Parathyroid adenoma (tissue), 2 donors: ENCODE measurements around the gene SHISA9.

Experiments
- H2AFZ ChIP-seq: fragments of 300-600 bp; sonication (generic); one replicate; pipeline ENCODE4 v1.7.0; 2017; ENCODE audit warnings: antibody characterized with exemption, mild to moderate bottlenecking
- H3K27ac ChIP-seq: fragments of 300-600 bp; sonication (generic); one replicate; pipeline ENCODE4 v1.7.0; 2017
- H3K27me3 ChIP-seq: fragments of 300-600 bp; sonication (generic); one replicate; pipeline ENCODE4 v1.7.0; 2017; ENCODE audit warnings: low read length; ENCODE audit not compliant: control insufficient read depth, insufficient read depth
- H3K36me3 ChIP-seq: fragments of 300-600 bp; sonication (generic); one replicate; pipeline ENCODE4 v1.7.0; 2017; ENCODE audit warnings: low read length; ENCODE audit not compliant: control insufficient read depth, insufficient read depth
- H3K4me1 ChIP-seq: fragments of 300-600 bp; sonication (generic); one replicate; pipeline ENCODE4 v1.7.0; 2017; ENCODE audit warnings: control low read depth
- H3K4me2 ChIP-seq: fragments of 300-600 bp; sonication (generic); one replicate; pipeline ENCODE4 v1.7.0; 2017; ENCODE audit warnings: low read length
- H3K4me3 ChIP-seq: fragments of 300-600 bp; sonication (generic); one replicate; pipeline ENCODE4 v1.7.0; 2017; ENCODE audit warnings: low read depth, low read length
- H3K79me2 ChIP-seq: fragments of 300-600 bp; sonication (generic); one replicate; pipeline ENCODE4 v1.7.0; 2017; ENCODE audit warnings: control low read depth
- H3K9ac ChIP-seq: fragments of 300-600 bp; sonication (generic); one replicate; pipeline ENCODE4 v1.7.0; 2017; ENCODE audit warnings: mild to moderate bottlenecking
- H3K9me3 ChIP-seq: fragments of 300-600 bp; sonication (generic); one replicate; pipeline ENCODE4 v1.7.0; 2017; ENCODE audit warnings: low read length; ENCODE audit not compliant: control insufficient read depth
- CTCF ChIP-seq: fragments of 300-600 bp; sonication (generic); IDR thresholded peaks from one replicate; pipeline ENCODE4 v1.7.0; 2017; ENCODE audit warnings: antibody characterized with exemption, mild to moderate bottlenecking
- donor health status: primary hyperparathyroidism.

SHISA9 gene

GRCh38 chr16:12871784-12872183 is 29.6 kb upstream of the SHISA9 start:
- no peak for TF ChIP-seq CTCF
- H3K4me2 ChIP-seq: no peak overlapping the region
- H2AFZ ChIP-seq: no peak overlapping the region
- H3K9ac ChIP-seq: no peak overlapping the region
- H3K4me1 ChIP-seq: peaks cover 9% of the 10 kb centered on the region
- H3K9me3 ChIP-seq: no peaks in the 10 kb centered on the region
- H3K27me3 ChIP-seq: no peaks in the 10 kb centered on the region
- no peak overlapping the region for H3K27ac ChIP-seq
- no peak overlapping the region for H3K4me3 ChIP-seq
- H3K36me3 ChIP-seq: no peaks in the 10 kb centered on the region
- no peaks in the 10 kb centered on the region for H3K79me2 ChIP-seq

GRCh38 chr16:12874186-12874585 is 27.2 kb upstream of the SHISA9 start:
- no peaks in the 10 kb centered on the region for H3K4me1 ChIP-seq
- H3K27ac ChIP-seq: no peak overlapping the region
- no peak overlapping the region for H3K4me2 ChIP-seq
- no peaks in the 10 kb centered on the region for H3K36me3 ChIP-seq
- no peak overlapping the region for H2AFZ ChIP-seq
- no peak for TF ChIP-seq CTCF
- no peaks in the 10 kb centered on the region for H3K79me2 ChIP-seq
- H3K27me3 ChIP-seq: no peaks in the 10 kb centered on the region
- no peak overlapping the region for H3K9ac ChIP-seq
- H3K4me3 ChIP-seq: no peak overlapping the region
- H3K9me3 ChIP-seq: no peaks in the 10 kb centered on the region

GRCh38 chr16:12876778-12877177 is 24.6 kb upstream of the SHISA9 start:
- Histone ChIP-seq H3K4me2 (no peak overlapping the region), H2AFZ (no peak overlapping the region), H3K27ac (no peak overlapping the region)

GRCh38 chr16:12878973-12879372 is 22.4 kb upstream of the SHISA9 start:
- Histone ChIP-seq H3K4me2 (no peak overlapping the region), H3K9ac (no peak overlapping the region), H3K4me3 (no peak overlapping the region), H3K27ac (no peak overlapping the region), H3K79me2 (no peaks in the 10 kb centered on the region), H3K36me3 (no peaks in the 10 kb centered on the region), H3K4me1 (no peaks in the 10 kb centered on the region), H2AFZ (no peak overlapping the region), H3K27me3 (no peaks in the 10 kb centered on the region), H3K9me3 (no peaks in the 10 kb centered on the region)
- no peak for TF ChIP-seq CTCF

More at GRCh38 chr16:12876778-12877177, 24.6 kb upstream of the SHISA9 start:
- Histone ChIP-seq H3K9ac (no peak overlapping the region), H3K36me3 (no peaks in the 10 kb centered on the region), H3K4me1 (no peaks in the 10 kb centered on the region), H3K27me3 (no peaks in the 10 kb centered on the region), H3K9me3 (no peaks in the 10 kb centered on the region), H3K4me3 (no peak overlapping the region), H3K79me2 (no peaks in the 10 kb centered on the region)
- TF ChIP-seq CTCF: no peak

- Histone ChIP-seq H3K9me3 (no peaks in the 10 kb centered on the region), H3K27ac (no peak overlapping the region), H3K9ac (no peak overlapping the region), H3K4me2 (no peak overlapping the region), H2AFZ (no peak overlapping the region), H3K79me2 (no peaks in the 10 kb centered on the region), H3K27me3 (no peaks in the 10 kb centered on the region), H3K36me3 (no peaks in the 10 kb centered on the region), H3K4me1 (no peaks in the 10 kb centered on the region), H3K4me3 (no peak overlapping the region)
- no peak for TF ChIP-seq CTCF
These were observed 21.6 kb upstream of the SHISA9 start for GRCh38 chr16:12879812-12880211.
